IMR-90 (cell line): ENCODE results near the gene URB2. TPM values are rescaled to one million over a fixed set of nuclear protein-coding genes. Genes with fewer than 3 reads are reported as not detected.
"Not testable (repeated sequence)": the region's sequence is repeated elsewhere in the genome, so short reads cannot be mapped to it uniquely, and the experiment has no call there.

Experiments
- ATAC-seq: fragments of 200-7000 bp; cut with Tn5 transposase; 2 replicates; pipeline ENCODE4 v1.9.1; 2020; ENCODE audit warnings: low read depth, mild to moderate bottlenecking, moderate library complexity
- BruUV-seq: library from RNA; stranded (reverse); fragments of 400-500 nt; replicated peaks from 2 replicates; lab custom pipeline; 2021; lab: Mats Ljungman, UMichigan
- CTCF ChIA-PET: fragments of 300-600 bp; formaldehyde crosslinking; extraction: SDS; loops from one replicate; lab custom pipeline; 2021; ENCODE audit warnings: antibody characterized with exemption; lab: Yijun Ruan, JAX
- POLR2A ChIA-PET: fragments of 300-600 bp; sonication (Branson Sonifier 250); formaldehyde crosslinking; loops from one replicate; lab custom pipeline; 2022; ENCODE audit warnings: antibody characterized with exemption; ENCODE audit not compliant: unreplicated experiment; lab: Charles Lee
- DNase-seq: peaks from one replicate; pipeline ENCODE4 v3.0.0; 2013
- H2AFZ ChIP-seq: replicated peaks from 2 replicates; pipeline ENCODE3; 2013; ENCODE audit warnings: low read length, mild to moderate bottlenecking; ENCODE audit not compliant: poor library complexity
- H2AK5ac ChIP-seq: 2 replicates; pipeline ENCODE4 v1.6.1; 2013; ENCODE audit warnings: low read depth, low read length, inconsistent platforms
- H2AK9ac ChIP-seq: replicated peaks from 2 replicates; pipeline ENCODE3; 2013; ENCODE audit warnings: mild to moderate bottlenecking, low read depth, low read length, moderate library complexity; ENCODE audit not compliant: poor library complexity
- H2BK120ac ChIP-seq: 2 replicates; pipeline ENCODE4 v1.6.1; 2013; ENCODE audit warnings: low read depth, low read length, inconsistent platforms
- H2BK15ac ChIP-seq: 3 replicates; pipeline ENCODE4 v1.6.1; 2013; ENCODE audit warnings: low read depth, low read length, inconsistent platforms
- H2BK20ac ChIP-seq: 2 replicates; pipeline ENCODE4 v1.6.1; 2013; ENCODE audit warnings: low read depth, mild to moderate bottlenecking, inconsistent platforms, low read length, moderate library complexity
- H2BK5ac ChIP-seq: 2 replicates; pipeline ENCODE4 v1.6.1; 2013; ENCODE audit warnings: mild to moderate bottlenecking, low read depth, low read length, inconsistent platforms; ENCODE audit not compliant: poor library complexity, severe bottlenecking
- H3K14ac ChIP-seq: replicated peaks from 2 replicates; pipeline ENCODE4 v1.6.1; 2013; ENCODE audit warnings: low read depth, low read length, inconsistent platforms
- H3K18ac ChIP-seq: 2 replicates; pipeline ENCODE4 v1.6.1; 2013; ENCODE audit warnings: low read depth, low read length, control low read depth
- H3K23ac ChIP-seq: 2 replicates; pipeline ENCODE4 v1.6.1; 2013; ENCODE audit warnings: low read depth, low read length, inconsistent platforms
- H3K27ac ChIP-seq: 2 replicates; pipeline ENCODE4 v1.5.1; 2013; ENCODE audit warnings: mild to moderate bottlenecking, control low read depth, low read length; ENCODE audit not compliant: insufficient read depth
- H3K27me3 ChIP-seq: 2 replicates; pipeline ENCODE4 v1.6.1; 2013; ENCODE audit warnings: low read length; ENCODE audit not compliant: control insufficient read depth, insufficient read depth
- H3K36me3 ChIP-seq: 2 replicates; pipeline ENCODE4 v1.6.1; 2013; ENCODE audit warnings: low read length, mixed read lengths; ENCODE audit not compliant: control insufficient read depth, insufficient read depth
- H3K4ac ChIP-seq: 2 replicates; pipeline ENCODE4 v1.6.1; 2013; ENCODE audit warnings: low read depth, low read length, inconsistent platforms
- H3K4me1 ChIP-seq: 2 replicates; pipeline ENCODE4 v1.6.1; 2013; ENCODE audit warnings: low read length, mixed read lengths; ENCODE audit not compliant: control insufficient read depth, insufficient read depth
- H3K4me2 ChIP-seq: 2 replicates; pipeline ENCODE4 v1.6.1; 2013; ENCODE audit warnings: low read depth, mild to moderate bottlenecking, control low read depth, low read length, moderate library complexity
- H3K4me3 ChIP-seq: 2 replicates; pipeline ENCODE4 v1.5.1; 2013; ENCODE audit warnings: low read depth, mild to moderate bottlenecking, control low read depth, low read length, moderate library complexity; ENCODE audit not compliant: insufficient read depth
- H3K56ac ChIP-seq: 2 replicates; pipeline ENCODE4 v1.6.1; 2013; ENCODE audit warnings: low read length, inconsistent platforms; ENCODE audit not compliant: insufficient read depth; ENCODE audit errors: extremely low read depth
- H3K79me1 ChIP-seq, 2 experiments: 2 replicates each; pipeline ENCODE4 v1.6.1; 2013; ENCODE audit warnings: low read length in 2 of 2, inconsistent platforms in 1 of 2, low read depth in 1 of 2
- H3K9ac ChIP-seq: 2 replicates; pipeline ENCODE4 v1.6.1; 2013; ENCODE audit warnings: low read depth, low read length, control low read depth
- H3K9me1 ChIP-seq: 2 replicates; pipeline ENCODE4 v1.6.1; 2013; ENCODE audit warnings: low read length, inconsistent platforms; ENCODE audit not compliant: insufficient read depth
- H3K9me3 ChIP-seq: 2 replicates; pipeline ENCODE4 v1.6.1; 2013; ENCODE audit warnings: low read length; ENCODE audit not compliant: control insufficient read depth, insufficient read depth
- H4K20me1 ChIP-seq: 2 replicates; pipeline ENCODE4 v1.6.1; 2013; ENCODE audit warnings: low read length, inconsistent platforms; ENCODE audit not compliant: insufficient read depth
- H4K5ac ChIP-seq: 2 replicates; pipeline ENCODE4 v1.6.1; 2013; ENCODE audit warnings: mild to moderate bottlenecking, low read depth, low read length, control low read depth
- H4K8ac ChIP-seq, 2 experiments: 2 replicates each; pipeline ENCODE4 v1.6.1; 2013; ENCODE audit warnings: low read depth in 2 of 2, low read length in 2 of 2, control low read depth in 1 of 2, inconsistent platforms in 1 of 2
- H4K91ac ChIP-seq: 2 replicates; pipeline ENCODE4 v1.6.1; 2013; ENCODE audit warnings: low read depth, low read length, inconsistent platforms; ENCODE audit not compliant: insufficient read depth
- WGBS, 2 experiments: methylation state at CpG; one replicate each; pipeline versions ENCODE4 v1.1.5 to v1.1.7; 2013; ENCODE audit warnings: missing lambda C conversion rate in 2 of 2; ENCODE audit not compliant: insufficient read length in 1 of 2; ENCODE audit errors: extremely low coverage in 2 of 2; 5-methylcytosine and 5-hydroxymethylcytosine counted together
- dilution Hi-C: fragments of 300-500 bp; cut with HindIII; formaldehyde crosslinking; loops from one replicate; pipeline ENCODE4 v1.14.3; 2018; ENCODE audit warnings: low sequenced_read_pairs; ENCODE audit not compliant: unreplicated experiment
- in situ Hi-C: fragments of 300-500 bp; cut with MboI; formaldehyde crosslinking; loops from 3 replicates; pipeline ENCODE4 v1.14.3; 2019; ENCODE audit warnings: low sequenced_read_pairs, inconsistent platforms, mixed read lengths
- intact Hi-C: fragments of 100-400 bp; cut with micrococcal nuclease; formaldehyde crosslinking; loops from 2 replicates; pipeline ENCODE4 v1.10.0; 2022
- polyA plus RNA-seq, 3 experiments: library from polyadenylated mRNA; depleted of rRNA; stranded (reverse); fragments of >200 nt; gene quantifications; 2 replicates each; pipeline ENCODE4 v1.2.3, GENCODE V29; 2012; ENCODE audit warnings: low replicate concordance in 1 of 3
- total RNA-seq: library from RNA; depleted of rRNA; stranded (reverse); fragments of >200 nt; gene quantifications from 2 replicates; pipeline ENCODE4 v1.2.3, GENCODE V29; 2012

Gene URB2
- total and polyA plus RNA-seq, 2 of the 4 experiments (the other 2 are of a cell fraction) = 5.9 to 15.4 TPM

DNA sequence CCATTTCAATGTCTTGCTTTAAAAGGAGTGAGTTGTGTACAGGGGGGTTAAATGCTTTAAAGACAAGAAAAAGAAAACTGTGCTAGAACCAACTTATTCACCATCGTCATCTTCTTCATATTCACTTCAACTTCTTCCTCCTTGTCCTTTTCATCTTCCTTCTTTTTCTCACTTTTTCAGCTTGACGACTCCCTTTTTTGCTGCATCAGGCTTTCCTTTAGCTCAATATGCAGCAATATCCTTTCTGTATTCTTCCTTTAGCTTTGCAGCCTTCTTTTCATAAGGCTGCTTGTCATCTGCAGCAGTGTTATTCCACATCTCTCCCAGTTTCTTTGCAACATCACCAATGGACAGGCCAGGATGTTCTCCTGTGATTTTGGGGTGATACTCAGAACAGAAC is 79.1 kb downstream of the URB2 start:
- intact Hi-C loops, ATAC-seq, in situ Hi-C loops, H2BK15ac ChIP-seq, H4K8ac ChIP-seq, H3K27ac ChIP-seq, H3K9ac ChIP-seq, H3K18ac ChIP-seq, H3K4me2 ChIP-seq, H3K27me3 ChIP-seq, H3K9me3 ChIP-seq, H3K14ac ChIP-seq, H2AFZ ChIP-seq, H4K5ac ChIP-seq, H3K4me3 ChIP-seq, H2AK9ac ChIP-seq, H3K4ac ChIP-seq, POLR2A ChIA-PET, H2BK5ac ChIP-seq, CTCF ChIA-PET, H4K20me1 ChIP-seq, H3K9me1 ChIP-seq, H2AK5ac ChIP-seq, dilution Hi-C loops, H3K4me1 ChIP-seq, H3K79me1 ChIP-seq, H4K91ac ChIP-seq, H2BK120ac ChIP-seq, BruUV-seq, H3K36me3 ChIP-seq, H3K56ac ChIP-seq, DNase-seq, H2BK20ac ChIP-seq, H3K23ac ChIP-seq: not testable (repeated sequence)
- WGBS, 2 experiments = 60 to 100% methylated on average over 1 of the region's 2 CpGs

- CTCF ChIA-PET, H2BK120ac ChIP-seq, H2BK15ac ChIP-seq, H3K9ac ChIP-seq, H3K27me3 ChIP-seq, H4K5ac ChIP-seq, H4K8ac ChIP-seq, in situ Hi-C loops, H3K56ac ChIP-seq, H4K20me1 ChIP-seq, BruUV-seq, H3K4me3 ChIP-seq, intact Hi-C loops, H3K18ac ChIP-seq, dilution Hi-C loops, H3K79me1 ChIP-seq, H4K91ac ChIP-seq, H3K23ac ChIP-seq, H3K4me2 ChIP-seq, H2AFZ ChIP-seq, H3K4ac ChIP-seq, H3K9me3 ChIP-seq, ATAC-seq, H2BK5ac ChIP-seq, DNase-seq, H3K14ac ChIP-seq, H2BK20ac ChIP-seq, H2AK9ac ChIP-seq, H2AK5ac ChIP-seq, H3K9me1 ChIP-seq, POLR2A ChIA-PET, H3K36me3 ChIP-seq, H3K27ac ChIP-seq, H3K4me1 ChIP-seq: not testable (repeated sequence)
- whole genome bisulfite sequencing, 2 experiments = no CpG with 5 or more reads among the region's 6 CpGs
Observed at GRCh38 chr1:229707127-229707526, 81.1 kb downstream of the URB2 start.
